ENCODE results near the gene C13orf46. TPM values are rescaled to one million over a fixed set of nuclear protein-coding genes. Genes with fewer than 3 reads are reported as not detected.
"Not testable (repeated sequence)": the region's sequence is repeated elsewhere in the genome, so short reads cannot be mapped to it uniquely, and the experiment has no call there.

C13orf46 gene
- polyA plus RNA-seq, 1 donor = 0.34 TPM

- no peak overlapping the region for H3K4me3 ChIP-seq (ENCODE audit: low read length)
- H3K27me3 ChIP-seq (ENCODE audit: control insufficient read depth, insufficient read depth, low read length) = no peaks in the 10 kb centered on the region
- H3K36me3 ChIP-seq (ENCODE audit: control insufficient read depth, insufficient read depth, low read length) = peaks cover 18% of the 10 kb centered on the region
- H3K27ac ChIP-seq (ENCODE audit: low read length) = no peak overlapping the region
- H3K4me1 ChIP-seq (ENCODE audit: control insufficient read depth, insufficient read depth, low read length) = no peaks in the 10 kb centered on the region
- no peaks in the 10 kb centered on the region for H3K9me3 ChIP-seq (ENCODE audit: control insufficient read depth, low read depth, low read length)
- no peak for DNase-seq
- no CpG with 5 or more reads among the region's 9 CpGs for whole genome bisulfite sequencing (ENCODE audit: insufficient coverage, low lambda C conversion rate)
These were observed 16.5 kb upstream of the C13orf46 start for GRCh38 chr13:113990321-113990837.

- H3K4me3 ChIP-seq (ENCODE audit: low read length) = no peak overlapping the region
- no peaks in the 10 kb centered on the region for H3K27me3 ChIP-seq (ENCODE audit: control insufficient read depth, insufficient read depth, low read length)
- H3K36me3 ChIP-seq (ENCODE audit: control insufficient read depth, insufficient read depth, low read length) = peaks cover 13% of the 10 kb centered on the region
- DNase-seq = no peak
- 100% methylated on average over 1 of the region's 8 CpGs for WGBS (ENCODE audit: insufficient coverage, low lambda C conversion rate)
- H3K9me3 ChIP-seq (ENCODE audit: control insufficient read depth, low read depth, low read length) = no peaks in the 10 kb centered on the region
- H3K4me1 ChIP-seq (ENCODE audit: control insufficient read depth, insufficient read depth, low read length) = no peaks in the 10 kb centered on the region
- H3K27ac ChIP-seq (ENCODE audit: low read length) = no peak overlapping the region
These were observed 15.9 kb upstream of the C13orf46 start for GRCh38 chr13:113989585-113990300.

- H3K27me3 ChIP-seq (ENCODE audit: control insufficient read depth, insufficient read depth, low read length); H3K9me3 ChIP-seq (ENCODE audit: control insufficient read depth, low read depth, low read length); H3K4me3 ChIP-seq (ENCODE audit: low read length); H3K4me1 ChIP-seq (ENCODE audit: control insufficient read depth, insufficient read depth, low read length); DNase-seq; H3K27ac ChIP-seq (ENCODE audit: low read length): not testable (repeated sequence)
- WGBS (ENCODE audit: insufficient coverage, low lambda C conversion rate) = 100% methylated on average over 1 of the region's 6 CpGs
- peaks cover 13% of the 10 kb centered on the region for H3K36me3 ChIP-seq (ENCODE audit: control insufficient read depth, insufficient read depth, low read length)
These were observed 15.0 kb upstream of the C13orf46 start for GRCh38 chr13:113988859-113989258.

- Histone ChIP-seq H3K27me3 (ENCODE audit: control insufficient read depth, insufficient read depth, low read length) (no peaks in the 10 kb centered on the region), H3K27ac (ENCODE audit: low read length) (no peak overlapping the region), H3K36me3 (ENCODE audit: control insufficient read depth, insufficient read depth, low read length) (peaks cover 22% of the 10 kb centered on the region), H3K9me3 (ENCODE audit: control insufficient read depth, low read depth, low read length) (no peaks in the 10 kb centered on the region), H3K4me1 (ENCODE audit: control insufficient read depth, insufficient read depth, low read length) (no peaks in the 10 kb centered on the region), H3K4me3 (ENCODE audit: low read length) (no peak overlapping the region)
- DNase-seq = no peak
- WGBS (ENCODE audit: insufficient coverage, low lambda C conversion rate) = no CpG with 5 or more reads among the region's 15 CpGs
These were observed 8.4 kb upstream of the C13orf46 start for GRCh38 chr13:113982296-113982661.

- Histone ChIP-seq H3K36me3 (ENCODE audit: control insufficient read depth, insufficient read depth, low read length) (peaks cover 22% of the 10 kb centered on the region), H3K9me3 (ENCODE audit: control insufficient read depth, low read depth, low read length) (no peaks in the 10 kb centered on the region), H3K4me3 (ENCODE audit: low read length) (no peak overlapping the region), H3K27ac (ENCODE audit: low read length) (no peak overlapping the region), H3K27me3 (ENCODE audit: control insufficient read depth, insufficient read depth, low read length) (no peaks in the 10 kb centered on the region), H3K4me1 (ENCODE audit: control insufficient read depth, insufficient read depth, low read length) (no peaks in the 10 kb centered on the region)
- no CpG with 5 or more reads among the region's 28 CpGs for WGBS (ENCODE audit: insufficient coverage, low lambda C conversion rate)
- DNase-seq = no peak
These were observed 7.9 kb upstream of the C13orf46 start for GRCh38 chr13:113981611-113982295.

- WGBS (ENCODE audit: insufficient coverage, low lambda C conversion rate) = no CpG with 5 or more reads among the region's 16 CpGs
- Histone ChIP-seq H3K4me1 (ENCODE audit: control insufficient read depth, insufficient read depth, low read length) (no peaks in the 10 kb centered on the region), H3K27me3 (ENCODE audit: control insufficient read depth, insufficient read depth, low read length) (no peaks in the 10 kb centered on the region), H3K36me3 (ENCODE audit: control insufficient read depth, insufficient read depth, low read length) (peaks cover 22% of the 10 kb centered on the region), H3K4me3 (ENCODE audit: low read length) (no peak overlapping the region), H3K27ac (ENCODE audit: low read length) (no peak overlapping the region), H3K9me3 (ENCODE audit: control insufficient read depth, low read depth, low read length) (no peaks in the 10 kb centered on the region)
- DNase-seq = no peak
These were observed 7.3 kb upstream of the C13orf46 start for GRCh38 chr13:113981194-113981605.

GRCh38 chr13:113980489-113981064, 6.7 kb upstream of the C13orf46 start:
- H3K27ac ChIP-seq (ENCODE audit: low read length) = no peak overlapping the region
- no peaks in the 10 kb centered on the region for H3K27me3 ChIP-seq (ENCODE audit: control insufficient read depth, insufficient read depth, low read length)
- peaks cover 23% of the 10 kb centered on the region for H3K36me3 ChIP-seq (ENCODE audit: control insufficient read depth, insufficient read depth, low read length)
- H3K4me3 ChIP-seq (ENCODE audit: low read length) = no peak overlapping the region
- no peaks in the 10 kb centered on the region for H3K4me1 ChIP-seq (ENCODE audit: control insufficient read depth, insufficient read depth, low read length)
- WGBS (ENCODE audit: insufficient coverage, low lambda C conversion rate) = 100% methylated on average over 1 of the region's 12 CpGs
- no peak for DNase-seq
- H3K9me3 ChIP-seq (ENCODE audit: control insufficient read depth, low read depth, low read length) = no peaks in the 10 kb centered on the region

GRCh38 chr13:113979791-113980471, 6.1 kb upstream of the C13orf46 start:
- H3K4me1 ChIP-seq (ENCODE audit: control insufficient read depth, insufficient read depth, low read length) = no peaks in the 10 kb centered on the region
- 93% methylated on average over 3 of the region's 20 CpGs for WGBS (ENCODE audit: insufficient coverage, low lambda C conversion rate)
- peaks cover 28% of the 10 kb centered on the region for H3K36me3 ChIP-seq (ENCODE audit: control insufficient read depth, insufficient read depth, low read length)
- H3K27ac ChIP-seq (ENCODE audit: low read length) = no peak overlapping the region
- DNase-seq = no peak
- H3K27me3 ChIP-seq (ENCODE audit: control insufficient read depth, insufficient read depth, low read length) = no peaks in the 10 kb centered on the region
- H3K4me3 ChIP-seq (ENCODE audit: low read length) = no peak overlapping the region
- no peaks in the 10 kb centered on the region for H3K9me3 ChIP-seq (ENCODE audit: control insufficient read depth, low read depth, low read length)

GRCh38 chr13:113978741-113979481, 5.0 kb upstream of the C13orf46 start:
- DNase-seq = no peak
- Histone ChIP-seq H3K27ac (ENCODE audit: low read length) (no peak overlapping the region), H3K9me3 (ENCODE audit: control insufficient read depth, low read depth, low read length) (no peaks in the 10 kb centered on the region), H3K4me1 (ENCODE audit: control insufficient read depth, insufficient read depth, low read length) (no peaks in the 10 kb centered on the region), H3K27me3 (ENCODE audit: control insufficient read depth, insufficient read depth, low read length) (no peaks in the 10 kb centered on the region), H3K4me3 (ENCODE audit: low read length) (no peak overlapping the region), H3K36me3 (ENCODE audit: control insufficient read depth, insufficient read depth, low read length) (peaks cover 28% of the 10 kb centered on the region)
- no CpG with 5 or more reads among the region's 41 CpGs for WGBS (ENCODE audit: insufficient coverage, low lambda C conversion rate)

- no peak overlapping the region for H3K4me3 ChIP-seq (ENCODE audit: low read length)
- peaks cover 28% of the 10 kb centered on the region for H3K36me3 ChIP-seq (ENCODE audit: control insufficient read depth, insufficient read depth, low read length)
- no peaks in the 10 kb centered on the region for H3K27me3 ChIP-seq (ENCODE audit: control insufficient read depth, insufficient read depth, low read length)
- no peaks in the 10 kb centered on the region for H3K4me1 ChIP-seq (ENCODE audit: control insufficient read depth, insufficient read depth, low read length)
- no peak overlapping the region for H3K27ac ChIP-seq (ENCODE audit: low read length)
- no peak for DNase-seq
- H3K9me3 ChIP-seq (ENCODE audit: control insufficient read depth, low read depth, low read length) = peaks cover 4% of the 10 kb centered on the region
- WGBS (ENCODE audit: insufficient coverage, low lambda C conversion rate) = no CpG with 5 or more reads among the region's 13 CpGs
These were observed 4.1 kb upstream of the C13orf46 start for GRCh38 chr13:113977976-113978375.
